GM23338 (cell line): Measurements from ENCODE around the gene PRR14. TPM values are rescaled to one million over a fixed set of nuclear protein-coding genes. Genes with fewer than 3 reads are reported as not detected.

ENCODE experiments used
- ATAC-seq: fragments of 200-7000 bp; cut with Tn5 transposase; 3 replicates; pipeline ENCODE4 v1.9.1; 2020
- DNase-seq: peaks from one replicate; pipeline ENCODE4 v3.0.0-alpha.2; 2015; ENCODE audit warnings: low spot score
- H2AFZ ChIP-seq: fragments of 200-600 bp; sonication (generic); 2 replicates; pipeline ENCODE4 v1.8.0; 2016; ENCODE audit warnings: antibody characterized with exemption, mild to moderate bottlenecking, moderate library complexity
- H3F3A ChIP-seq: fragments of 200-600 bp; sonication (generic); replicated peaks from 2 replicates; pipeline ENCODE4 v1.8.0; 2017; ENCODE audit warnings: antibody characterized with exemption, mixed run types, low read depth
- H3K27ac ChIP-seq: fragments of 200-600 bp; sonication (generic); 2 replicates; pipeline ENCODE4 v1.6.1; 2016; ENCODE audit warnings: low read depth
- H3K27me3 ChIP-seq: fragments of 200-600 bp; sonication (generic); 2 replicates; pipeline ENCODE4 v1.8.0; 2016; ENCODE audit warnings: mild to moderate bottlenecking, mixed run types, moderate library complexity; ENCODE audit not compliant: insufficient read depth
- H3K36me3 ChIP-seq: fragments of 200-600 bp; sonication (generic); 2 replicates; pipeline ENCODE4 v1.8.0; 2016; ENCODE audit warnings: mild to moderate bottlenecking; ENCODE audit not compliant: insufficient read depth
- H3K4me1 ChIP-seq: fragments of 200-600 bp; sonication (generic); 2 replicates; pipeline ENCODE4 v1.8.0; 2016; ENCODE audit warnings: mild to moderate bottlenecking, moderate library complexity; ENCODE audit not compliant: insufficient read depth
- H3K4me2 ChIP-seq: fragments of 200-600 bp; sonication (generic); 2 replicates; pipeline ENCODE4 v1.7.1; 2017; ENCODE audit warnings: mixed run types
- H3K4me3 ChIP-seq: fragments of 200-600 bp; sonication (generic); 2 replicates; pipeline ENCODE4 v1.6.1; 2016; ENCODE audit warnings: mixed run types
- H3K79me2 ChIP-seq: fragments of 200-600 bp; sonication (generic); replicated peaks from 2 replicates; pipeline ENCODE4 v1.8.0; 2017; ENCODE audit warnings: mild to moderate bottlenecking; ENCODE audit not compliant: insufficient read depth
- H3K9me2 ChIP-seq: fragments of 200-600 bp; sonication (generic); 2 replicates; pipeline ENCODE4 v1.8.0; 2017; ENCODE audit not compliant: insufficient read depth
- H4K20me1 ChIP-seq: fragments of 200-600 bp; sonication (generic); replicated peaks from 2 replicates; pipeline ENCODE4 v1.8.0; 2017; ENCODE audit warnings: mild to moderate bottlenecking; ENCODE audit not compliant: insufficient read depth
- H3K27ac Mint-ChIP-seq: 2 replicates; pipeline ENCODE4 v1.8.0; 2020; ENCODE audit warnings: inconsistent platforms, mild to moderate bottlenecking, moderate library complexity, mixed read lengths
- H3K27me3 Mint-ChIP-seq: 3 replicates; pipeline ENCODE4 v1.8.0; 2022; ENCODE audit warnings: low read depth, mild to moderate bottlenecking, moderate library complexity, mixed read lengths, inconsistent platforms; ENCODE audit not compliant: insufficient read depth, poor library complexity
- H3K36me3 Mint-ChIP-seq: 3 replicates; pipeline ENCODE4 v1.8.0; 2021; ENCODE audit warnings: low read depth, mild to moderate bottlenecking, inconsistent platforms, moderate library complexity, mixed read lengths
- H3K4me1 Mint-ChIP-seq: 3 replicates; pipeline ENCODE4 v1.8.0; 2020; ENCODE audit warnings: mild to moderate bottlenecking, inconsistent platforms, mixed read lengths
- H3K4me3 Mint-ChIP-seq: 3 replicates; pipeline ENCODE4 v1.8.0; 2021; ENCODE audit warnings: moderate library complexity, mild to moderate bottlenecking, inconsistent platforms, mixed read lengths
- H3K9me3 Mint-ChIP-seq: 3 replicates; pipeline ENCODE4 v1.8.0; 2020; ENCODE audit warnings: moderate library complexity, mild to moderate bottlenecking, inconsistent platforms, mixed read lengths
- CREB1 ChIP-seq: fragments of 250-450 bp; sonication (Bioruptor Pico); IDR thresholded peaks from 2 replicates; pipeline ENCODE4 v1.5.0; 2020; ENCODE audit warnings: low read depth, mild to moderate bottlenecking, moderate library complexity
- CTCF ChIP-seq, 2 experiments: fragments of 200-600 bp in 1 of 2; sonication (generic) in 1 of 2; conservative IDR thresholded peaks; 2 replicates each; pipeline versions ENCODE4 v1.5.1 to v1.6.1; 2016 to 2017; ENCODE audit warnings: antibody characterized with exemption in 2 of 2, low read depth in 2 of 2, mild to moderate bottlenecking in 2 of 2, moderate library complexity in 1 of 2
- EZH2 ChIP-seq: fragments of 200-600 bp; sonication (generic); IDR thresholded peaks from one replicate; pipeline ENCODE4 v1.8.0; 2017; ENCODE audit warnings: antibody characterized with exemption, mild to moderate bottlenecking, low read depth; ENCODE audit not compliant: unreplicated experiment
- EZH2phosphoT487 ChIP-seq: fragments of 200-600 bp; sonication (generic); IDR thresholded peaks from one replicate; pipeline ENCODE4 v1.8.1; 2018; ENCODE audit warnings: antibody characterized with exemption; ENCODE audit not compliant: unreplicated experiment
- JUNB ChIP-seq: IDR thresholded peaks from one replicate; pipeline ENCODE4 v1.6.1; 2016; ENCODE audit warnings: antibody characterized with exemption; ENCODE audit not compliant: unreplicated experiment
- ZNF114 ChIP-seq: fragments of 250-450 bp; sonication (Bioruptor Pico); IDR thresholded peaks from 2 replicates; pipeline ENCODE4 v1.5.0; 2020; ENCODE audit warnings: mild to moderate bottlenecking, moderate library complexity
- ZNF331 ChIP-seq: fragments of 250-450 bp; sonication (Bioruptor Pico); IDR thresholded peaks from 2 replicates; pipeline ENCODE4 v1.5.0; 2020; ENCODE audit warnings: low read depth, mild to moderate bottlenecking, moderate library complexity
- ZNF462 ChIP-seq: fragments of 250-450 bp; sonication (Bioruptor Pico); IDR thresholded peaks from 2 replicates; pipeline ENCODE4 v1.5.0; 2020; ENCODE audit warnings: mild to moderate bottlenecking, moderate library complexity
- polyA plus RNA-seq: library from polyadenylated mRNA; unstranded; fragments of >200 nt; fragmentation: Nextera tagmentation; extraction: Ambion mirVana; gene quantifications from 2 replicates; pipeline ENCODE4 v1.2.1, GENCODE V29; 2016
- total RNA-seq: library from RNA; depleted of rRNA; stranded (reverse); fragments of >200 nt; shearing (Covaris generic); gene quantifications from 2 replicates; pipeline ENCODE4 v1.2.3, GENCODE V29; 2014

Gene PRR14
- total and polyA plus RNA-seq, 2 experiments from 2014 or later, result 4.6 to 12.7 TPM

DNA sequence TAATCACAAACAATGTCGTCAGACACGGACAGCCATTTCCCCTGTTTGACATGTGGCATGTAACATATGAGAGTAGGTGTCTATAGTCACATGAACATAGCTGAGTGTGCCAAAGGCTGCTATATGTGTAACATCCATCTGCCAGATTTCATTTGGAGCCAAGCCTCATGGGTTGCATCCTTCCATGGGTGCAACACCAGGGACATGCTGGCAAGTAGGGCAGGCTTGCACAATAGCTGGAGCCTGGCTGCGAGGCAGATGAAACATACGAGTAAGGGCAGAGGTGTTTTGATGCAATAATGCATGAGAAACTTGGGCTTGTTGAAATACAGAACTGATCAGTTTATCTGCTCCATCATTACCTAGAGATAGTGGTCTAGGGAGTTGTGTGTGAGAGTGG is 31.6 kb upstream of the PRR14 start (continued):
- TF ChIP-seq ZNF462 (no peak), EZH2phosphoT487 (no peak), JUNB (no peak)

DNA sequence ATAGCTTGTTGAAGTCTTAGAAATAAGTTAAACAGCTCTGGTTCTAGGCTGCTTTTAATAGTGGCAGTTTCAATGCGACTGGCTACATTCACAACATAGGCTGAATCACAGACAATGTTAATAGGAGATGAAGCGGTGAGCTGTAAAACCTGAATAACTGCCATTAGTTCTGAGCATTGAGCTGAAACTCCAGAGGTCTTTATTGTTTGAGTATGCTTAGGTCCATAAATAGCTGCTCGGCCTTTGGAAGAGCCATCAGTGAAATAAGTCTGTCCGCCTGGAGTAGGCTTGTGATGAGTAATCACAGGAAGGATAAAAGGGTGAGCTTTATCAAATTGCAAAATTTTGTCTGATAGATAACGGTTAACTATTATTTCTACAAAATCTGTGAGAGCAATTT is 31.1 kb upstream of the PRR14 start:
- H3K27ac Mint-ChIP-seq, result no peak overlapping the region
- H3K9me3 Mint-ChIP-seq, result peaks cover 2% of the 10 kb centered on the region; the same call in 1 of the 3 replicates
- DNase-seq (no peak), ATAC-seq (no peak)
- no peaks in the 10 kb centered on the region for H3K36me3 ChIP-seq
- H3K79me2 ChIP-seq, result no peaks in the 10 kb centered on the region
- peaks cover 4% of the 10 kb centered on the region for H3K27me3 Mint-ChIP-seq
- H3K27ac ChIP-seq, result no peak overlapping the region
- no peak overlapping the region for H3K4me3 Mint-ChIP-seq
- H2AFZ ChIP-seq, result no peak overlapping the region
- no peaks in the 10 kb centered on the region for H3K27me3 ChIP-seq
- H3K4me2 ChIP-seq, result no peak overlapping the region
- H3F3A ChIP-seq, result no peaks in the 10 kb centered on the region
- peaks cover 12% of the 10 kb centered on the region; the same call in 2 of the 3 replicates for H3K4me1 Mint-ChIP-seq
- no peaks in the 10 kb centered on the region for H3K36me3 Mint-ChIP-seq
- H3K4me1 ChIP-seq, result no peaks in the 10 kb centered on the region
- H3K4me3 ChIP-seq, result no peak overlapping the region
- H4K20me1 ChIP-seq, result no peaks in the 10 kb centered on the region
- no peaks in the 10 kb centered on the region for H3K9me2 ChIP-seq
- TF ChIP-seq JUNB (no peak), EZH2 (no peak), CTCF (conservative IDR thresholded peaks at IDR 0.05; ENCODE audit: low read depth in 2 of 2) (no peak), ZNF114 (CRISPR knock-in tag) (no peak), EZH2phosphoT487 (no peak), ZNF462 (no peak), CREB1 (CRISPR knock-in tag) (no peak), ZNF331 (CRISPR knock-in tag) (no peak)
